HCT116 (cell line): ENCODE data around the gene GALNS. TPM values are rescaled to one million over a fixed set of nuclear protein-coding genes. Genes with fewer than 3 reads are reported as not detected.

ENCODE experiments used
- ATAC-seq: fragments of 200-7000 bp; cut with Tn5 transposase; 2 replicates; pipeline ENCODE4 v1.9.1; 2020; ENCODE audit warnings: mild to moderate bottlenecking, moderate library complexity
- BruUV-seq: library from RNA; stranded (reverse); fragments of 400-500 nt; replicated peaks from 2 replicates; lab custom pipeline; 2021; lab: Mats Ljungman, UMichigan
- CTCF ChIA-PET: fragments of 300-600 bp; sonication (Branson Sonifier 250); formaldehyde crosslinking; loops from one replicate; lab custom pipeline; 2021; ENCODE audit warnings: antibody characterized with exemption; lab: Charles Lee
- POLR2A ChIA-PET: fragments of 300-600, 350-600 bp; sonication (Branson Sonifier 250); formaldehyde crosslinking; loops from one replicate; lab custom pipeline; 2021; ENCODE audit warnings: antibody characterized with exemption; lab: Charles Lee
- RAD21 ChIA-PET, 2 experiments: fragments of 300-600 bp; sonication (Branson Sonifier 250); formaldehyde crosslinking; loops; one replicate each; lab custom pipeline; 2023; ENCODE audit warnings: low total read pairs in 2 of 2; ENCODE audit not compliant: uncharacterized antibody in 2 of 2, unreplicated experiment in 2 of 2, low non-redundant PET in 1 of 2; lab: Charles Lee
- DNase-seq: peaks from one replicate; pipeline ENCODE4 v3.0.0-alpha.2; 2010; ENCODE audit warnings: low read depth, low spot score
- H2AFZ ChIP-seq: fragments of 200-600 bp; shearing (Covaris generic), sonication (generic); 2 replicates; pipeline ENCODE4 v1.6.1; 2017; ENCODE audit warnings: low read depth, mixed run types, mixed read lengths, antibody characterized with exemption, low read length; ENCODE audit not compliant: poor library complexity, severe bottlenecking
- H3K27ac ChIP-seq: 2 replicates; pipeline ENCODE4 v1.5.1; 2012; ENCODE audit warnings: low read depth, low read length
- H3K27me3 ChIP-seq: fragments of 200-600 bp; sonication (generic); 2 replicates; pipeline ENCODE4 v1.6.1; 2016; ENCODE audit warnings: mixed run types, low read length, mixed read lengths; ENCODE audit not compliant: insufficient read depth
- H3K36me3 ChIP-seq, 2 experiments: fragments of 200-500 bp in 1 of 2; fragments of 200-600 bp in 1 of 2; sonication (Bioruptor generic) in 1 of 2; sonication (generic) in 1 of 2; 2 replicates each; pipeline versions ENCODE4 v1.5.1 to v1.6.1; 2014 to 2016; ENCODE audit warnings: low read length in 2 of 2, inconsistent platforms in 1 of 2, mixed read lengths in 1 of 2, mixed run types in 1 of 2; ENCODE audit not compliant: insufficient read depth in 2 of 2, control insufficient read depth in 1 of 2
- H3K4me1 ChIP-seq, 2 experiments: fragments of 200-600 bp in 1 of 2; sonication (generic) in 1 of 2; 2 replicates each; pipeline versions ENCODE4 v1.5.1 to v1.6.1; 2012 to 2017; ENCODE audit warnings: low read length in 2 of 2, inconsistent platforms in 1 of 2, mild to moderate bottlenecking in 1 of 2, mixed read lengths in 1 of 2, mixed run types in 1 of 2, moderate library complexity in 1 of 2; ENCODE audit not compliant: insufficient read depth in 2 of 2, control insufficient read depth in 1 of 2
- H3K4me2 ChIP-seq: fragments of 200-600 bp; sonication (generic); 2 replicates; pipeline ENCODE4 v1.6.1; 2017; ENCODE audit warnings: mixed run types, low read length, mixed read lengths
- H3K4me3 ChIP-seq, 2 experiments: fragments of 200-600 bp in 1 of 2; sonication (generic) in 1 of 2; replicated peaks in 1 of 2; 2 replicates each; pipeline ENCODE4 v1.5.1; 2011 to 2016; ENCODE audit warnings: low read length in 2 of 2, control low read depth in 1 of 2, low read depth in 1 of 2, mild to moderate bottlenecking in 1 of 2, mixed read lengths in 1 of 2, mixed run types in 1 of 2
- H3K79me2 ChIP-seq: fragments of 200-600 bp; sonication (generic); 2 replicates; pipeline ENCODE4 v1.6.1; 2017; ENCODE audit warnings: mild to moderate bottlenecking, mixed run types, low read length, moderate library complexity, mixed read lengths; ENCODE audit not compliant: insufficient read depth
- H3K9ac ChIP-seq: fragments of 200-600 bp; sonication (generic); 2 replicates; pipeline ENCODE4 v1.6.1; 2016; ENCODE audit warnings: low read length, mixed read lengths
- H3K9me2 ChIP-seq: fragments of 200-600 bp; sonication (generic), shearing (Covaris generic); 2 replicates; pipeline ENCODE4 v1.6.1; 2017; ENCODE audit warnings: mixed run types, mild to moderate bottlenecking, moderate library complexity; ENCODE audit not compliant: insufficient read depth
- H3K9me3 ChIP-seq, 2 experiments: fragments of 200-500 bp in 1 of 2; fragments of 200-600 bp in 1 of 2; sonication (Bioruptor generic) in 1 of 2; sonication (generic) in 1 of 2; 2 replicates each; pipeline ENCODE4 v1.6.1; 2014 to 2017; ENCODE audit warnings: low read length in 2 of 2, mixed read lengths in 2 of 2, inconsistent platforms in 1 of 2, low read depth in 1 of 2, mild to moderate bottlenecking in 1 of 2, mixed run types in 1 of 2, moderate library complexity in 1 of 2; ENCODE audit not compliant: control insufficient read depth in 1 of 2, insufficient read depth in 1 of 2
- H4K20me1 ChIP-seq: fragments of 200-600 bp; sonication (generic), shearing (Covaris generic); 2 replicates; pipeline ENCODE4 v1.6.1; 2017; ENCODE audit warnings: mixed run types, mild to moderate bottlenecking, moderate library complexity; ENCODE audit not compliant: insufficient read depth
- ELF1 ChIP-seq: IDR thresholded peaks from 2 replicates; pipeline ENCODE4 v1.6.1; 2012; ENCODE audit warnings: low read depth, borderline replicate concordance
- EZH2phosphoT487 ChIP-seq: fragments of 200-600 bp; IDR thresholded peaks from 2 replicates; pipeline ENCODE4 v1.6.1; 2018; ENCODE audit warnings: antibody characterized with exemption, borderline replicate concordance
- POLR2AphosphoS5 ChIP-seq: IDR thresholded peaks from 2 replicates; pipeline ENCODE4 v1.6.1; 2011; ENCODE audit warnings: mild to moderate bottlenecking, low read depth, low read length, moderate library complexity
- SP1 ChIP-seq: IDR thresholded peaks from 2 replicates; pipeline ENCODE4 v1.6.1; 2012; ENCODE audit warnings: low read depth
- SRF ChIP-seq: IDR thresholded peaks from 2 replicates; pipeline ENCODE4 v1.6.1; 2012; ENCODE audit warnings: low read depth
- YY1 ChIP-seq: IDR thresholded peaks from 2 replicates; pipeline ENCODE4 v1.6.1; 2011; ENCODE audit warnings: low read length, low read depth, moderate library complexity, mild to moderate bottlenecking; ENCODE audit not compliant: insufficient replicate concordance; ENCODE audit errors: extremely low read depth
- ZFX ChIP-seq: fragments of 450-650 bp; IDR thresholded peaks from 2 replicates; pipeline ENCODE4 v1.6.1; 2017
- intact Hi-C: fragments of 100-400 bp; cut with micrococcal nuclease; formaldehyde crosslinking; loops from 2 replicates; pipeline ENCODE4 v1.10.0; 2022
- total RNA-seq: library from RNA; stranded (reverse); gene quantifications from one replicate; pipeline ENCODE4 v1.2.1, GENCODE V29; 2021; ENCODE audit not compliant: unreplicated experiment
- TF ChIP-seq, protein P1 (sequence below): IDR thresholded peaks from 2 replicates; pipeline ENCODE4 v1.6.1; 2012
- TF ChIP-seq, protein P2 (sequence below): IDR thresholded peaks from 2 replicates; pipeline ENCODE4 v1.6.1; 2012; ENCODE audit warnings: low read depth

The GALNS gene
- total RNA-seq, 1 experiment from 2014 or later = 44.6 TPM

DNA sequence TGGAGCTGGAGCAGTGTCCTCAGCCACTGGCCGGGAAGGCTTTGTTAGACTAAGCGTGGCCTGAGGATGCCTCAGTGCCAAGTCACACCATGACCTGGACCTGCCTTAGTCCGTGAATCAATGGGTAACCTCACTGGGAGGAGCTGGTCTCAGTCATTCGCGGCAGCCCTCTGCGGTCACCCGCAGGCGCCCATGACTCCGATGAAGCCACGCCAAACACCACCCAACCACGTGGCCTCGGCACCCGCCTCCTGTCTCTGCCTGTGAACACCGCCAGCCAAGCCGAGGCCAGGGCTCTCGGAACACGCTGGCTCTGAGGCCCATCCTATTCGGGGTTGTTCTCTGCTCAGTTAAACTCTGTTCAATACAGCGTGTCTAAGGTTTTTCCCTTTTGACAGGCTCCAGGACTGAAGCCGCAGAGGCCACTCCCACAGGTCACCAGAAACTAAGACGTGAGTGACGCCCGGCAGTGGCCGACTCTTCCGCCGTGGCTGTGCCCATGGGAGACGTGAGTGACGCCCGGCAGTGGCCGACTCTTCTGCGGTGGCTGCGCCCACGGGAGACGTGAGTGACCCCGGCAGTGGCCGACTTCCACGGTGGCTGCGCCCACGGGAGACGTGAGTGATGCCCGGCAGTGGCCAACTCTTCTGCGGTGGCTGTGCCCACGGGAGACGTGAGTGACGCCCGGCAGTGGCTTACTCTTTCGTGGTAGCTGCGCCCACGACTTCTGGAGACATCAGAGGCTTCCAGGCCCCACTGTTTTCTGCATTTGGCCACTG lies 26.6 kb upstream of the GALNS start:
- CTCF ChIA-PET = no interaction called here

More for the DNA sequence above, 26.6 kb upstream of the GALNS start:
- Histone ChIP-seq H3K9me2 (no peaks in the 10 kb centered on the region), H3K9me3 (no peaks in the 10 kb centered on the region), H3K79me2 (no peaks in the 10 kb centered on the region), H3K4me1 (peaks cover 7 to 18% of the 10 kb centered on the region in 2 experiments; a peak in 3 of 4 replicates), H3K36me3 (0 out of 4 replicates have a peak, but pooled peaks cover 0 to 6% of the 10 kb centered on the region in 2 experiments), H4K20me1 (no peaks in the 10 kb centered on the region), H3K4me3 (no peak overlapping the region), H3K27me3 (no peaks in the 10 kb centered on the region)
- RAD21 ChIA-PET = no interaction called here
- intact Hi-C loops = no loop called here
- no TSS peak for BruUV-seq
- POLR2A ChIA-PET = no interaction called here
- no peak for TF ChIP-seq YY1
- TF ChIP-seq, protein P1, sequence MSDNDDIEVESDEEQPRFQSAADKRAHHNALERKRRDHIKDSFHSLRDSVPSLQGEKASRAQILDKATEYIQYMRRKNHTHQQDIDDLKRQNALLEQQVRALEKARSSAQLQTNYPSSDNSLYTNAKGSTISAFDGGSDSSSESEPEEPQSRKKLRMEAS = no peak
- TF ChIP-seq SRF = no peak
- TF ChIP-seq, protein P2, sequence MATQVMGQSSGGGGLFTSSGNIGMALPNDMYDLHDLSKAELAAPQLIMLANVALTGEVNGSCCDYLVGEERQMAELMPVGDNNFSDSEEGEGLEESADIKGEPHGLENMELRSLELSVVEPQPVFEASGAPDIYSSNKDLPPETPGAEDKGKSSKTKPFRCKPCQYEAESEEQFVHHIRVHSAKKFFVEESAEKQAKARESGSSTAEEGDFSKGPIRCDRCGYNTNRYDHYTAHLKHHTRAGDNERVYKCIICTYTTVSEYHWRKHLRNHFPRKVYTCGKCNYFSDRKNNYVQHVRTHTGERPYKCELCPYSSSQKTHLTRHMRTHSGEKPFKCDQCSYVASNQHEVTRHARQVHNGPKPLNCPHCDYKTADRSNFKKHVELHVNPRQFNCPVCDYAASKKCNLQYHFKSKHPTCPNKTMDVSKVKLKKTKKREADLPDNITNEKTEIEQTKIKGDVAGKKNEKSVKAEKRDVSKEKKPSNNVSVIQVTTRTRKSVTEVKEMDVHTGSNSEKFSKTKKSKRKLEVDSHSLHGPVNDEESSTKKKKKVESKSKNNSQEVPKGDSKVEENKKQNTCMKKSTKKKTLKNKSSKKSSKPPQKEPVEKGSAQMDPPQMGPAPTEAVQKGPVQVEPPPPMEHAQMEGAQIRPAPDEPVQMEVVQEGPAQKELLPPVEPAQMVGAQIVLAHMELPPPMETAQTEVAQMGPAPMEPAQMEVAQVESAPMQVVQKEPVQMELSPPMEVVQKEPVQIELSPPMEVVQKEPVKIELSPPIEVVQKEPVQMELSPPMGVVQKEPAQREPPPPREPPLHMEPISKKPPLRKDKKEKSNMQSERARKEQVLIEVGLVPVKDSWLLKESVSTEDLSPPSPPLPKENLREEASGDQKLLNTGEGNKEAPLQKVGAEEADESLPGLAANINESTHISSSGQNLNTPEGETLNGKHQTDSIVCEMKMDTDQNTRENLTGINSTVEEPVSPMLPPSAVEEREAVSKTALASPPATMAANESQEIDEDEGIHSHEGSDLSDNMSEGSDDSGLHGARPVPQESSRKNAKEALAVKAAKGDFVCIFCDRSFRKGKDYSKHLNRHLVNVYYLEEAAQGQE = no peak
- no peak for TF ChIP-seq POLR2AphosphoS5
- no peak for TF ChIP-seq ELF1
- TF ChIP-seq SP1 = no peak
- TF ChIP-seq EZH2phosphoT487 = no peak
- TF ChIP-seq ZFX = no peak
- TF ChIP-seq, all 23 proteins: peak for 0
- H3K27ac ChIP-seq = peak overlapping the region; percentile 49; the same call in 1 of the 2 replicates
- DNase-seq (no peak), ATAC-seq (no peak)
- no peak overlapping the region for H2AFZ ChIP-seq
- no peak overlapping the region for H3K4me2 ChIP-seq
- no peak overlapping the region for H3K9ac ChIP-seq
